Hippocampal formation (tissue), 2 donors: ENCODE data around the gene SLC27A3.

ENCODE experiments used
- DNase-seq, 2 donors: peaks; one replicate each; lab custom pipeline; 2025; lab: John Stamatoyannopoulos, UW

SLC27A3 gene

DNA sequence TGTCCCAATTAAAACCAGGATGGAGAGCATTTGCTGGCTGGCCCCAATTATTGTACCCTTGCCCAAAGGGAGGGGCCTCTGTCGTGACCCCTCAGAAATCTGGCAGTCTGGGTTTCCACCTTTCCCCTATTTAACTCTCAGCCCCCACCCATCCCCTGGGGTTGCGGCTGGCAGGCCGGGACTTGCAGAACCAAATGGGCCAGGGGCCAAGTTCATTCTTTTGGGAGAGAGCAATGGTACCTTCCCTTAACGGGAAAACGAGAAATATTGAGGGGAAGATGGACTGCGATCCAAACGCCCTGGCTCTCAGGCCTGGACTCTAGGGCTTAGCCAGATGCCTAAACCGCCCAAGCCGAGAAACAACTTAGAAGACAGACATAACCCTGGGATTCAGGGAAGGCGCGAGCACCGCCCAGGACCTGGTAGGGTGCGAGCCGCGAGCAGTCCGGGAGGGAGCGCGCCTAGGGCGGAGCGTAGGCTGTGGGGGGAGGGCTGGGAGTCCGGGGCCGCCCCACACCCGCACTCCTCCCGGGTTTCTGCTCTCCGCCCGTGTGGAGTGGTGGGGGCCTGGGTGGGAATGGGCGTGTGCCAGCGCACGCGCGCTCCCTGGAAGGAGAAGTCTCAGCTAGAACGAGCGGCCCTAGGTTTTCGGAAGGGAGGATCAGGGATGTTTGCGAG is at the start of gene SLC27A3:
Gene SLC27A3, plus strand, starts transcription at position 628 of the 678 bp plus-strand sequence. CDS start 91 bp downstream, outside the sequence.
- DNase-seq = peak; percentile 30 to 58

DNA sequence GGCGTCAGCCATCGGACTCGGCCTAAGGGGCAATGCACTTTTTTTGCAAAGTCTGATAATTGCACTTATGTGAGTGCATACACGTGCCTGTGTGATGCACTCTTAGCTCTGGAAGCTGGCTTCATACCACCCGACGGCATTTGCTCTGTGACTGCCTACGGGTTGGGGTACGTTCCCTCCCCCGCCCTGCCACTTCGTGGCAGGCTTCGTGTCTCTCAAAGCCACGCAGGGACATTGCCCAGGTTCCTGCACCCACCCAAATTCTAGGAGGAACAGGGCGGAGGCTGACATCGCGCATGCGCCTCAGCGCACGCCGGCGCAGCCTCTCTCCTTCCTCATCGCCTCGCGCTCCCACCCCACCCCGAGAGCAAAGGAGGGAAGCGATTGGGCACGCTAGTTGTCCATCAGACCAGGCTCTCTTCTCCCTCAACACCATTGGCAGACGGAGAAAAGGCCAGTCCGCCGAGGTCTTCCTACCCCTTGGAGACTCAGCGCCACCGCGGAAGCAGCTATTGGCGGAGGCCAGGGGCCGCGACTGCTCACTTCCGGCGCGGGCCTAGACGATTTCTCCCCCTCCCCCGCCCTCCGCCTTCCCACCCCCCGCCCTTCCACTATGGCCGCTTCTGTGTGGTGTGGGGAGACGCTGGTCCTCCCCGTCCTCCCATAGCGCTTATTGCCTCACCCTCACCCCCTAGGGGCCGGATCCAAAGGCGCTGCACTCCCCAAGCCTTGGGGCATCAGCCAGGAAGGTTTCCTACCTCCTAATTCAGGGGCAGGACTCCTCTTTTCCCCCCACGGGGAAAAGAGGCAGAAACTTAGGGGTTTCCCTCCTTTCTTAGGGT is 47.5 kb upstream of the SLC27A3 start, which contains the start of gene INTS3:
Gene INTS3, plus strand, starts transcription at position 588 of the 842 bp plus-strand sequence. CDS start 585 bp downstream, outside the sequence.
- peak; percentile 99 to 100 for DNase-seq

GRCh38 chr1:153728305-153729066 is 46.7 kb upstream of the SLC27A3 start:
- peak in 1 of 2 donors; percentile 46 for DNase-seq

DNA sequence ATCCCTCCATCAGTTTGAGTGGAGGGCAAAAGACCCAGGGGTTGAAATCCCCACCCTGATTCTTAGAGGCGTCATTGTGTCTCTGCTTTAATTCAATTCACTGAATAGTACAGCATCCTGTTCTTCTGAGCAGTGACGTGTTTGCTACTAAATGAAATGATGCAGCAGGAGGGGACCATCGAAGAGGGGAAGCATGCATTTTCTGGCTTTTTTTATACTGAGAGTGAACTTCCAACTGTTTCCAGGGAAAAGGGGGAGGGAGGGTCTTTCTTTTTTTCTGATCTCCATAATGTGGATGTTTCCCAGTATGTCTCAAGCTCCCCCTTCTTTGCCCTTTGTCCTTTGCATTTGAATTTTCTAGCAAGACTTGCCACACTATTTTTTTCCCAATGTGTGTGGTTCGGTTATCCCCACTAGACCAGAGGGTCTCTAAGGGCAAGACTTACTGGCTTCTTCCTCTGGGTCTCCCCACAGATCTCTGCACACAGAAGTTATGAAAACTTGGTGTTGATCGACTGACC is 44.7 kb upstream of the SLC27A3 start:
- no peak for DNase-seq

DNA sequence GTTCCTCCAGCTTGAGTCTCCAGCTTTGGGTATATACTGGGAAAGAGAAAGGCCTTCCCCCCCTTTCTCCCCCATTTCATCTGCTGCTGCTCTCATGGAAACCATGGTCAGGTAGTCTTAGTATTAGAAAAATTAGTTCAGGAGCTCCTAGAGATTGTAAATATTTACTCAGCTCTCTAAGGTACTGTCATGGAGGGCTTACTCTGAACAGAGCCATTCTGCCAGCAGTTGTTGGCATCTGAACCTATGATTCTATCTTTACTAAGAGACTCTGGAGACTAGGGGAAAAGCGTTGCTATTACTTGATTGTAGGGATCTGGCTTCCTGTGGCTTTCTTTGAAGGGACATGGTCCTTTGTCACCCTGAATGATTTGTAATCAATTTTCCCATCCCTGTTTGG is 41.2 kb upstream of the SLC27A3 start:
- DNase-seq = no peak

GRCh38 chr1:153734396-153735089 is 40.7 kb upstream of the SLC27A3 start:
- DNase-seq = no peak

- DNase-seq = no peak
Measured at GRCh38 chr1:153735090-153735420, 40.2 kb upstream of the SLC27A3 start.

- DNase-seq = no peak
Measured at GRCh38 chr1:153741986-153742385, 33.2 kb upstream of the SLC27A3 start.

DNA sequence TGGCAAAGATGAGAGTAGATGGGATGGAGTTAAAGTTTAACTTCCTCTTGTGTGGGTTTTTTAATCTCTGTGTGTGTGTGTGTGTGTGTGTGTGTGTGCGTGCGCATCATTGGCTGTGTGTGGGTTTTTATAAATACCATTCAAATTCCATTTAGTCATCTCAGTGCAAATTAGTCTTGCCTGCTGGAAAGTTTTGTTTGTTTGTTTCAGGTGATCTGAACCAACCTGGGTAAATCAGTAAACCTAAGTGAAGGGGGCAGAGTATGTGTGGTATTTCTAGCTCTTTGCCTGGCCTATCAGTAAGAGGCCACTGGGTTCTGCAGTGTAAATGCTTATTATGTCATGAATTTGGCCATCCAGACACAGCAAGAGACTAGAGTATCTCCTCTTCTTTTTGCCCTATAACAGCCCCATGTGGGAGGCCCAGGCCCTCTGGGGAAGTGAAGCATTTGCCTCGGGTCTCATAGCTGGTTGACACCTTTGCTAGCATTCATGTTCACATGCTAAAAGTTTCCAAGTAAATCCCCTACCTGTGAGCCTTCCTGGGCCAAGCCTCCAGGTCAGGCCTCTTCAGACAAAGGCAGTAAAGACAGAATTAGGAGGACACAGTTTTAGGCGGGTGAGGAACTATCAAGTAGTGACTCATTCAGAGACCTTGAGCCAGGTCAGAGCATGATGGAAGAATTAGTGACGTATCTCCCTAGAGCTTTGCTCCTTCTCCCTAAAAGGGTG is 32.6 kb upstream of the SLC27A3 start:
- no peak for DNase-seq

GRCh38 chr1:153745417-153745816 is 29.8 kb upstream of the SLC27A3 start:
- no peak for DNase-seq

DNA sequence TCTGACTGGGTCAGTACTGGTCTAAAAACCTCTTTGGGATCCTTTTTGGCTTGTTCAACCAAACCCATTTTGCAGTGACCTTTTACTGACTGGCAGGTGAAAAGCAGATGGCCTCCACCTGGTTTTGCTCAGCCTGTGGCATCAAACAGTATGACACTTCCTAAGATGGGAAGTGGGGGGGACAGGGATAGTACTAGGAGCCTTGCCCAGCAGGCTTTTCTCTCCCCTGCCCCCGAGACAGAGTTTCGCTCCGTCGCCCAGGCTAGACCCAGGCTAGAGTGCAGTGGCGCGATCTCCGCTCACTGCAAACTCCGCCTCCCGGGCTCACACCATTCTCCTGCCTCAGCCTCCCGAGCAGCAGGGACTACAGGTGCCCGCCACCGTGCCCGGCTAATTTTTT is 29.0 kb upstream of the SLC27A3 start:
- no peak for DNase-seq

- DNase-seq = no peak
Measured at GRCh38 chr1:153748903-153749302, 26.3 kb upstream of the SLC27A3 start.

GRCh38 chr1:153749408-153750005 is 25.7 kb upstream of the SLC27A3 start:
- DNase-seq = peak; percentile 70 to 83

GRCh38 chr1:153750026-153750995 is 24.9 kb upstream of the SLC27A3 start:
- DNase-seq = no peak

- DNase-seq = no peak
Measured at GRCh38 chr1:153752072-153752471, 23.1 kb upstream of the SLC27A3 start.

DNA sequence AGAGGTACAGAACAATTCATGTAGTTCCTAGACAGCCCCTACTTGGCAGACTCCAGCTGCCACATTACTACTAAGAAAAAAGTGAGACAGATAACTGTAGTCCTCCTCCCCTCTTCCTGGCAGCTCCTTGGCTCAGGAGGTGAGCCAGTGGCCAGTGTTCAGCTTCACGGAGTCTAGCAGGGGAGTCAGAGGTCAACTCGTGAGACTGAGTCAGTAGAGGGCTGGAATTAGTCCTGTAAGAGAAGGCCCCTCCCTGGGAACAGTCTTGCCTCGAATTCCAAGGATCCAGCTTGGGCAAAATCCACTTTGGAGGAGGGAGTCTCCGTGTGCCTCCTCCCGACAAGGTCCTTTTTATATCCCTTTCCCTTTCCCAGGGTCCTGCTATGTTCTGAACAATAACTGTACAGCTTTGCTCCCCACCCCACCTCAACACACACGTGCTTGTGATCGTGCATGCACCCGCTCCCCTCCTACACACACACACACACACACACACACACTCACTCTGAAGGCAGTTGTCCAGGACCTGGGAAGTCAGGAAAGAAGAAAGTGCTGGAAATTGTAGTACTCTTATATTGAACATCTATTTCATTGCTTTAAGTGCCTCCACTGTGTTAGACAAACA is 22.5 kb upstream of the SLC27A3 start:
- DNase-seq = no peak

- DNase-seq = no peak
Measured at GRCh38 chr1:153754266-153754665, 20.9 kb upstream of the SLC27A3 start.

GRCh38 chr1:153760440-153760839 is 14.8 kb upstream of the SLC27A3 start:
- DNase-seq = no peak
